HG03565 (cell line): ENCODE measurements around the gene LAIR2.
A peak's percentile ranks its signal among the peaks of the same experiment; 100 is the strongest.

Experiments
- ATAC-seq: cut with Tn5 transposase; IDR thresholded peaks from one replicate; pipeline ENCODE4 v1.9.1; 2021; ENCODE audit warnings: mild to moderate bottlenecking, moderate library complexity; ENCODE audit not compliant: unreplicated experiment

Gene LAIR2

DNA sequence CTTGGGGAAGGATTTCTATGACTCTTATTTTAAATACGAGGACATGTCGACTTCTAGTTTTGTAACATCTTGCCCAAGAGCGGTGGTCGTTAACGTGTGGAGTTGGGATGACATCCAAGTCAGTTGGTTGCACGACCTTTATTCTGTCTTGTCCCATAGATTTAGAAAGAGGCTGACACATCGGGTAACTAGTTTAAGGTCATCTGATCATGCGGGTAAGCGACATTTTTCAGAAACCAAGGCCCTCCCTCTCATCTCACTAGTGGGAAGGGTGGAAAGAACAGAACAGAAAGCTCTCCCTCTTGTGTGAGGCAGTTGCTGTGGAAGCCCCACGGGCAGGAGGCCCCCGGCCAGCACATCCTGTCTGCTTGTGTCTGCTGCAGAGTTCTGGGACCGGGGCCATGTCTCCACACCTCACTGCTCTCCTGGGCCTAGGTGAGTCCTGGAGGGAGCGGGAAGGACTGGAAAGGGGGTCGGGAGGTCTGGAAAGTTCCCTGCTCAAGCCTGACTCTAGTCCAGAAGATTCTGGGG is at the start of gene LAIR2:
Gene LAIR2, plus strand, starts transcription at position 314 of the 531 bp plus-strand sequence. Its CDS starts 88 bp downstream, at position 402.
- ATAC-seq = no peak

DNA sequence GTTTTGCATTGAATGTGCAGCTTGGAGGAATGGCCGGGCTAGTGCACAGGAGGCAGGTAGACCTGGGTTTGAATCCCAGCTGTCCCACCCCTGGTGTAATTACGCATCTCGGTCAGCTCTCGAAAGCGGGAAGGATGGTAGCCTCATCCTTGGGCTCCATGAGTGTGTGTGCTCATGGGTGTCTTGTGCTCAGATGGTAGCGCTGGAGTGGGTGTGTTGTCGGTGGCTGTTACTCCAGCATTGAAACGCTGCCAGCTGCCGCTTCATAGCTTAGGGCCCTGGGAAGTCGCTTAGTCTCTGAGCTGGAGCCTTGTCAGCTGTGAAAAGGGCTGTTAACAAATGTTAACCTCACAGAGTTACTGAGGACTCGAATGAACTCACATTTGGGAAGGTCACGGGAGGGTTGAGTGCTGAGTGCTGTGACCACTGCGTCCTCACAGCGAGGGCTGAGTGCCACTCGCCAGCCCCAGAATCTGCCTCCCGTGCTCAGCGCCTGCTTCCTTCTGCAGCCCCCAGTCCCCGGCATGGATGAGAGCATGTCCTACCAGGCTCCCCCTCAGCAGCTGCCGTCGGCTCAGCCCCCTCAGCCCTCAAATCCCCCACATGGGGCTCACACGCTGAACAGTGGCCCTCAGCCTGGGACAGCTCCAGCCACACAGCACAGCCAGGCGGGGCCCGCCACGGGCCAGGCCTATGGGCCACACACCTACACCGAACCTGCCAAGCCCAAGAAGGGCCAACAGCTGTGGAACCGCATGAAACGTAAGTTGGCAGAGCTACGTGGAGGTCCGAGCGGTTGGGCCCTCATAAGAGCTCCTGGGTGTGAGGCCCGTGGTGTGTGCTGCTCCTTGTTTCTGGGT is 48.5 kb upstream of the LAIR2 start:
- ATAC-seq = no peak

- no peak for ATAC-seq
These were observed 47.6 kb upstream of the LAIR2 start for GRCh38 chr19:54454781-54455675.

DNA sequence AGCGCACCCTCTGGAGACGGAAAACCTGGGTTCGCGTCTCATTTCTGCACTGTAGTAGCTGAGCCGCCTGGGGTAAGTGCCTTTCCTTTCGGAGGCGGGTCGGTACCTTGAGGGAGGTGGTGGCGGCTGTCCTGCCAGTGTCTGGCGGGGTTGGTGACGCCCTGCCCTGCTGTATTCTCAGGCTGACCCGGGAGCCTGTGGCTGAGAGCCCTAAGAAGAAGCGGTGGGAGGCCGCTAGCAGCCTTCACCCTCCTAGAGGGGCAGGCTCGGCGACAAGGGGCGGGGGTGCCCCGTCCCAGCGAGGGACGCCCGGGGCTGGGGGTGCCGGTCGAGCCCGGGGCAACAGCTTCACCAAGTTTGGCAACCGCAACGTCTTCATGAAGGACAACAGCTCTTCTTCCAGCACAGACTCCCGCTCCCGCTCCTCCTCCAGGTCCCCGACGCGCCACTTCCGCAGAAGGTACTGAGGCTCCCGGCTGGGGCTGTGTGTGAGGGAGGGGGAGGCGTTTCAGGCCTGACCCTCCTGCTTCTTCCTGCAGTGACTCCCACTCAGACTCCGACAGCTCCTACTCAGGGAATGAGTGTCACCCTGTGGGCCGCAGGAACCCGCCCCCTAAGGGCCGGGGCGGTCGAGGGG is 46.7 kb upstream of the LAIR2 start:
- no peak for ATAC-seq

GRCh38 chr19:54456423-54457373 is 45.9 kb upstream of the LAIR2 start:
- ATAC-seq = no peak

- ATAC-seq = no peak
These were observed 44.6 kb upstream of the LAIR2 start for GRCh38 chr19:54457773-54458647.

DNA sequence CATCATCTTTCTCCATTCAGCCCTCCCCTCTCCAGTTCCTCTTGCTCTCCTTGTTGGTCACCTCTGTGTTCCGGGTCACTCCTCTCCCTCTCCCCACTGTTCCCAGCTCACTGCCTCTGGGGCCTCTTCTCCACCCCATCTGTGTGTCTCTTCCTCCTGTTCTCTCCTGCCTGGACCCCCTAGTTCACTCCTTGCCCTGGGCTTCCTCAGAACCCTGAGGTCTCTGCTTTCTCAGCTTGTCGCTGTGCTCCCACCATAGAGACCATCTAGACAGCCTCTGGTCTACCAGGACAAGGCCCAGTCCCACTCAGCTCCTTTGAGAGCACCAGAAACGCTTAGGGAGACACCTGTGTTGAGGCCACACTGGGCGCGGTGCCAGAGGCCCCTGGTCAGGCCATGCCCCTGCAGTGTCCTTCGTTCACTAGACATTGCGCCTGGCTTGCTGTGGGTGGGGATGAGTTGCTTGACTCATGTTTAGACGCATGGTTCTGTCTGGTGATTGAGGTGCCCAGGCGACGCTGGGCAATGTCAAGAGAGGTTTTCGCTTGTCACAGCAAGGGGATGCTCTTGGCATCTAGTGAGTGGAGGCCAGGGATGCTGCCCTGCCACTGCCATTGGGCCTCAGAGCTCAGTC is 43.9 kb upstream of the LAIR2 start:
- no peak for ATAC-seq

- no peak for ATAC-seq
These were observed 43.1 kb upstream of the LAIR2 start for GRCh38 chr19:54459282-54460229.

GRCh38 chr19:54460230-54461005 is 42.2 kb upstream of the LAIR2 start:
- no peak for ATAC-seq

DNA sequence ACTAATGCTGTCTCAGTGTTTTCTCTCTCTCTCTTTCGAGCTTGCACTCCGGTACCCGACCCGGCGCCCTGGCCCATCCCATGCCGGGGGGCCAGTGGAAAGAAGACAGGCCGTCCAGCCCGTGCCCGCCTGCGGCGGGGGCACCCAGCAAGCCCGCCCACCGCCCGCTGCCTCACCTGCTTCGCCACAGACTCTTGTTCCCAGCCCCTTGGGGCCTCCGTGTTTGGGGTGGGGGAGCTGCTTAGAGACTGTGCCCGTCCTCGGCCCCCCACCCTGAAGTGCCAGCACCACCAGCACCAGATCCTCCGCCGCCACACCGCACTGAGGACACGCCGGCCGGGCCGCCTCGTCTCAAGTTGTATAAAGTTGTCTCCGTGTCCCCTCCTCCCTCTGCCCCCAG is 41.4 kb upstream of the LAIR2 start:
- ATAC-seq = no peak

DNA sequence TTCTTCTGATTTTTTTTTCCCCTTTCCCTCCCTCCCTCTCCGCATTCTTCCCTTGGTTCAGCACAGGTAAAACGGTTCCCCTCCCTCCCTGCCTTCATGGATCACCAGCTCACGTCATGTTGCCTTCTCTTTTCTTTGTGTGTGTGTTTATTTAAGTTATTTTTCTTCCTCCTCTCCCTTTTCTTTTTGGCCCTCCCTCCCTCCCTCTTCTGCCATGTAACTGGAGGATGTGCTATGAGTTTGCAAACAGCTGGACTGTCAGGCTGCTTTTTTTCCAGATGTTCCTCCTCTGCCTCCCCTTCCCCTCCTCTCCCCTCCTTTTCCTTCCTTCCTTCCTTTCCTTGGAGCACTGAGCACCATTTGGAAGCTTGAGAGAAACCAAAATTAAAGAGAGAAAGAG is 41.0 kb upstream of the LAIR2 start:
- ATAC-seq = no peak

DNA sequence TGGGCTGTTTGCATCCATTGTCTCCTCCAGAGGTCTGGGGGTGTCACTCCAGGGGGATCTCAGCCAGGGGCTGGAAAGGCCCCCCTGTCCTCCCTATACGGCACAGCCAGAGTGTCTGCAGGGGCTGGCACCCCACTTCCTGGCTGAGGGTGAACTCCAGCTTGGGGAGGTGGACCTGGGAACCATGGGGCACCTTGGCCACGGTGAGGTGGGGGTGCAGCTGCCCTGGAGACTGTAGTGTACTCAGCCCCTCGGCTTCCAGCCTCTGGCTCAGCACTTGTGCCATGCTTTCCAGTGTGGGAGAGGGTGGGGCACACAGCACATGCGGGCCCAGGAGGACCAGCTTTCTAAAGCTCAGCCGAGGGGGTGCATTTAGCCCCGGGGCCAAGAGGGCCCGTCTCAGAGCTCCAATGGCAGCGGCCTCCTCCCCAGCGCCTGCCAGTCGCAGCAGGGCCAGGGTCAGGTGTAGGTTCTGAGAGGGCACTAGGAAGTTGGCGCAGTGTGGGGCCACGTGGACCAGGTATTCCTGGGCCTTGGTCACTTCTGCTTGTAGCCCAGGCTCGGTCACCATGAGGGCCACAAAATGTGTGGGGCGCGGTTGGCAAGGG is 40.5 kb upstream of the LAIR2 start:
- ATAC-seq = no peak

DNA sequence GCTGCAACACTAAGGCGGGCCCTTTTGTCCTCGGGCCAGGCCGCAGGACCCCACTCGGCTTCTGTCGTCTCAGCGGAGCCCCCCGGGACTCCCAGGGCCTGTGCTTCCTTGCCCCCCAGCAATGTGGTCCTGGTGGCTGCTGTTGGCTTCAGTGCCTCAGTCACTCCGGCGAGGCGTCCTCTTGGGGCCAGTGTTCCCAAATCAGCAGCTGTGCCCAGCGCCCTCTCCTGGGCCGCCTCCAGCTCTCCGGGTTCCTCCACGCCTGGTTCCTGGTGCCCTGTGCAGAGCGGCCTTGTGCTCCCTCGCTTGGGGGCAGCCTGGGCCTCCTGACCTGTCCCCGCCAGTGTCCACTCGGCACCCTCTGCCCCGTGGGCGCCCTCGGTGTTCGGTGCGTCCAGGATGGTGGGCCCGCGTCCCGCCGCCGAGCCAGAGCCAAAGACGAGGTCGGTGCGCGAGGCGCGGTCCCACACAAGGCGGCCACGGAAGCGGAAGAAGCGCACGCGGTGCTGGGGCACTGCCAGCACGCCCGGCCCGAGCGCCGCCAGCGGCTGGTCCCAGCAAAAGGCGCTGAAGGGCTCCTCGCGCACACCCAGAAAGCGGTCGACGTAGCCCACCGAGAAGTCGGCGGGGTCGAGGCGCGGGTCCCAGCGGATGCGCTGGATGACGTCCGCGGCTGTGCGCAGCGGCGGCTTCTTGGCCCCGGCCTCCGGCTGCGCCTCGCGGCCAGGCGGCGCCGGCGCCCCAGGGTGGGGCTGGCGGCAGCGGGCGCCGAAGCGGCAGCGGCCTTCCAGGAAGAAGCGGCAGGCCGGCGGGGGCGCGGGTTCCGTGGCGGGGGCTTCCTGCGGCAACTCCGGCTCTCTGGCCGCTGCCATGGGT is 39.7 kb upstream of the LAIR2 start:
- peak; percentile 14 for ATAC-seq

GRCh38 chr19:54463531-54464043 is 39.0 kb upstream of the LAIR2 start, which contains the start of gene LENG9:
TSS of gene LENG9 (minus strand) at chr19:54463778. CDS start at chr19:54463526, 252 bp downstream.
- ATAC-seq = peak; percentile 52
